ENCODE measurements around the gene DSCAM.
"Not testable (repeated sequence)": the region's sequence is repeated elsewhere in the genome, so short reads cannot be mapped to it uniquely, and the experiment has no call there.

The DSCAM gene

GRCh38 chr21:40029888-40030287 is 817.1 kb downstream of the DSCAM start:
- DNase-seq: no peak

DNA sequence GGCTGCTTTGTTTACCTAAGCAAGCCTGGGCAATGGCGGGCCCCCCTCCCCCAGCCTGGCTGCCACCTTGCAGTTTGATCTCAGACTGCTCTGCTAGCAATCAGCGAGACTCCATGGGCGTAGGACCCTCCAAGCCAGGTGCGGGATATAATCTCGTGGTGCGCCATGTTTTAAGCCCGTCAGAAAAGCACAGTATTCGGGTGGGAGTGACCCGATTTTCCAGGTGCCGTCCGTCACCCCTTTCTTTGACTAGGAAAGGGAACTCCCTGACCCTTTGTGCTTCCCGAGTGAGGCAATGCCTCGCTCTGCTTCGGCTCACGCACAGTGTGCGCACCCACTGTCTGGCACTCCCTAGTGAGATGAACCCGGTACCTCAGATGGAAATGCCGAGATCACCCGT is 818.6 kb downstream of the DSCAM start:
- DNase-seq: not testable (repeated sequence)

GRCh38 chr21:40021558-40022351 is 825.2 kb downstream of the DSCAM start:
- DNase-seq: no peak

DNA sequence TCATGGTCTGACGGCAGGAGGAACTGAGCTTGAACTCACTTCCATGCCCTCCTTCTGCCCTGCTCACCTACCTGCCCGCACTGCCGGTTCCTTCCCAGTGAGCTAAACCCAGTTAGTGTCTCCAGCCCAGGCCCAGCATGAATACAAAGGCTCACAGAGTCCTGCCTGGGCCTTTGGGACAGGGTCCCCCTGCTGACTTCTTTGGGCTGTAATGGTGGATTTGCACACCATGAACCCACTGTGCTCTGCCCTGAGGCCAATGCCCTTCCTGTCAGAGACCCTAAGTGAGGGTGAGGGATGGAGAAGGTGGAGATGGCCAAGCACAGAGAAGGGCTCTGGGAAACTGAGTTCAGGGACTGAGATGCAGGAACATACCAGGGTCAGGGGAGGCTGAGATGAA is 826.3 kb downstream of the DSCAM start:
- no peak for DNase-seq

GRCh38 chr21:40018871-40019475 is 828.0 kb downstream of the DSCAM start:
- no peak for DNase-seq

- no peak for DNase-seq
These were observed 830.3 kb downstream of the DSCAM start for GRCh38 chr21:40016667-40017066.

DNA sequence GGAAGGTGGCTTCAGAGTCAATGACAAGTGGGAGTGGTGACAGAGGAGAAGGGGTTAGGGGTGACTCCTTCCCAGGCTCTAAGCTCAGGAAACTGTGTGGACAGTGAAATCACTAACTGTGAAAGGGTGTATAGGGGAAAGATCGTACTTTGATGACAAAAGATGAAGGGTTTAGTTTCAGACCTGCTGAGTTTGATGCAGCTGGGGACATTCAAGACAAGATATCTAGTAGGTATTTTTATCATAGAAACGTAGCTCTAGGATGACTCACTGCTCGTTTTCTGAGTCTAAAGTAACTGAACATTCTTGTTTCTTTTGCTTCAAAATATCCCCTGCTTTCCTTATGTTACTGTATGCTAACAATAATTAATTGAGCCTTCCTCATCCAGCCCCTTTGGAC is 830.7 kb downstream of the DSCAM start:
- no peak for DNase-seq

DNA sequence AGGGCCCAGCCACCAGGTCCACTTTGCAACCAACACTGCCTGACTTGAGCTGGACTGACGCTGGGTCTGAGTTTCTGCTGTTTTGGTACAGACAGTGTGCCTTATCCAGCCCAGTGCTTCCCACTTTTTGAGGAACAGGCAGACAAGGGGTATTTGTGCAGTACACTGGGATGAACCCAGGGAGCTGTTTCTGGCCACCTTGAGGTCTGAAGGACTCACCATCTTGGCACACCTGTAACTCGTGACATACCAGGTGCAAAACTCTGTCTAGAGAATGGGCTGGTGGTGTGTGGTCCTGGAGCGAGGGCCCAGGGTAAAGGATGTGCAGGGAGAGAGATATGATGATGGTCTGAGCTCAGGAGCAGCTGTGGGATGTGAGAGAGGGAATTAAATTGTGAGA is 831.1 kb downstream of the DSCAM start:
- DNase-seq: no peak

DNA sequence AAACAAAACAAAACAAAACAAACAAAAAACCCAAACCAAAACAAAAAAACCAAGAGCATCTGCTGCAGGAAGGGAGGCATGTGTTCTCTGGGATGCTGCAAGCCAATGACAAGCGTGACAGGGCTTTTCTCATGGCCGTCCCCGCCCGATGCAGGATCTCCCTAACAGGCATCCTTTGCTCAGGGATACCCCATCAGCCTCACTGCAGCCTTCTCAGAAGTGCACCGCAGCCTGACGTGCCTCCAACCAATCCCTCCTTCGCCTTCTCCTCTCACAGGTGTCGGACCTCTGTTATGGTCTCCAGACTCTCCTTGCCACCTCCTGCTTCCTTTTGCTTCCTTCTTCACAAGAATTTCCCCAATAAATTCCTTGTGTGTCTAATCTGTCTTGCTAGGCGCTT is 832.6 kb downstream of the DSCAM start:
- DNase-seq: no peak

DNA sequence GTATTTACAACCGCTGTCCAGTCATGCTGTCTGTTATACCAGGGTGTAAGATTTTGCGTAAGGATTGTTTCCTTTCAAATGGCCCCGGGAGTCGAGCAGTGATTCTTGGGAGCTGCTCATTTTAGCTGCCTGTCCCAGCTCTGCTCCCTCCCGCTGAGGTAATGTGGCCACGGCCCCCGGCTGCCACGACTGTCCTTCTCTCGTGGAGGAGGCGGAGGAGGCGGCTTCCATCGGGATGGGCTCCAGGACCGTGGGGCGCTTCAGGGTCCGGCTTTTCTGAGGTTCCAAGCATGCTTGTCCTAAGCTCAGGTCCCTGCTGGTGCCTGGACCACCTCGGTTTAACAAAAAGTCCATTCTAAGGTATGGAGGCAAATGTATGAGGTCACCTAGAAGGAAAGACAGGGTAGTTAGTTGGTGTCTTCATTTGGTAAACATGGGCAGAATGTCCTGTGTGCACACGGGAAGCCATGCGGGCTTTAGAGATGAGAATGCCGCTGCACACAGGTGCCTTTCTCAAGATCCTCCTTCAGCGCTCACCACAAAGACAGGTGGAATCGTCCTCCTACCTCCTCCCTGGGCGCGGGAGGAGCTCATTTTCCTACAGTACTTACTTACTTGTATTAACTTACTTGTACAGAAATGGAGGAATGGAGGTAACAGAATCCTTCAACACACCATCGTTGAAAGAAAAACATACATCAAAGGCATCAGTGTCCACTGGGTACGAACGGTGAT is 833.8 kb downstream of the DSCAM start:
- DNase-seq: no peak

DNA sequence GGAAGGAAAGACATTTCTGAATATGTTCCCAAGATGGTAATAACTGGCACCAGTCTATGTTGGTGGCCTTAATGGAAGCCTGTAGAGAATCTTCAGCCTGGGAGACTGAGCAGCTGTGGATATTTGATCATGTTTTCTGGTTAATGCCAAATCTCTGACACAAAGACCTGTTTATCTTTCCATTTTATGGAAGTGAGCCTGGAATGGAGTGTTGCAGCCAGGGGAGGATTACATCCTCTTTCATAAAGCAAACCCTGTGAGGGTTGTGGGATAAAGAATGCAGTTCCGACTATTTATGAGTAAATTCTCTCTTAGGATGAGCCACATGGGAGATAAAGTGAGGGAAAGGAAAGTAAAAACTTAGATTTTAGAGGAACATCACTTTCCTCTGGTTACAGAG is 835.6 kb downstream of the DSCAM start:
- no peak for DNase-seq

DNA sequence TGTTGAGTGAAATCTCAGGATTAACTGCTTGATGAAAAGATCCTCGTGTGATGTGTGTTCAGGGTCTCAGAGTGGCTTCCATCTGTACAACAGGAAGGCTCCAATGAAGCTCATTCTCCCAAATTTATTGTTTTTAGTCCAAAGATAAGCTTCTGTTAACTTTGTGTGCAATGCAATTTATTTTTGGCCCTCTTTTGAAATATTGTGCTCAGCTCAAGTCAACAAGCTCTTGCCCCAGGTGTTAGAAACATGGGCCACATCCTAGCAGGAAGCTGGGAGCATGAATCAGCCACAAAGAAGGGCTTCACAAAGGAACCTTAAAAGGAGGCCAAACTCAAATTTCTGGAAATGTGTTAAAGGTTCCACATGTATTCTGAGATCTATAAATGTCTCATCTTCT is 844.0 kb downstream of the DSCAM start:
- no peak for DNase-seq

DNA sequence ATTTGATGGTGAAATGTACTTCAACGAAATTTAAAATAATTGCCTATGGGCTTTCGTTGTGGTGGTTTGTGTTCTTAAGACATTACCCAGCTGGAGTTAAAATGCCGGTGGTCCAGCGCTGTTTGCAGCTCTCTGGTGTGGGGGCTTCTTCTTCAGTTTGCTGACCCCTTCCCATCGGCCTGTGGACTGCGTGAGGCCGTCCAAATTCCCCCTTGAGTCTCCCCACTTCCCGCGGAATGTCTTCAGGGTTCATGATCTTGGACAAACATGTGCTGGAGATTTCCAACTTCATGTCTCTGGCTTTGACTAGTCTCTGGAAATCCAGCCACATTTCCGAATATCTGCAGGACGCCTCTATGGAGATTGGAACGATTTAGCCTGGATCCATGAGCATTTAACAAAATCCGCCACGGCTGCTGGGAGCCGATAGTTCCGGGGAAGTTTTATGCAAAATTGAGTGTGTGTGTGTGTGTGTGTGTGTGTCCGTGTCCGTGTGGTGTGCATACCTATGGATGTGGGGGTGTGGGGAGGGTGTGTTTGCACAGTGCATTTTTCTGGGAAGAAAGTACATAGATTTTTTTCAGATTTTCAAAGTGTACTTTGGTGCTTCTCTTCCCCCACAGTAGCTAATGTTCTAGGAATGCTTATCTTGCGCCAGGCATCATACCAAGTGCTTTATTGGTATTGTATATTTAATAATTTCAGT is 862.5 kb downstream of the DSCAM start:
- no peak for DNase-seq

- no peak for DNase-seq
These were observed 866.6 kb downstream of the DSCAM start for GRCh38 chr21:39980241-39980820.

GRCh38 chr21:39979321-39979720 is 867.6 kb downstream of the DSCAM start:
- DNase-seq: no peak

DNA sequence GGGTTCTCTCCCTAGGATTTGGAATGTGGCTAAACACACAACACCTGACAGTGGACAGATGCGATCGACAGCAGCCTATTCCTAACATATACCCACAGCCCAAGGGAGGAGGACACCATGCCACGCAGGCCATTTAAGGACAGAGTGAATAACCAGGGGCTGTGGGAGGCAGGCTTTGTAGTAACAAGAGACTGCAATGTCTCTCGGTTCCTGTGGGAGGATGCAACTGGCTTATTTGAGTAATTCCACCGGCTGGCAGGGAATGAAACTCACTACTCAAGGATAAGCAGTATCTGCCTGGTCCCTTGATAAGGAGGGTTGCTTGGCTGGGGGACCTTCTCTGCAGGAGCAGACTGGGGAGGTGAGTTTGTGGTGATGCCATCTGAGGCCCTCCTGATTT is 870.2 kb downstream of the DSCAM start:
- no peak for DNase-seq

DNA sequence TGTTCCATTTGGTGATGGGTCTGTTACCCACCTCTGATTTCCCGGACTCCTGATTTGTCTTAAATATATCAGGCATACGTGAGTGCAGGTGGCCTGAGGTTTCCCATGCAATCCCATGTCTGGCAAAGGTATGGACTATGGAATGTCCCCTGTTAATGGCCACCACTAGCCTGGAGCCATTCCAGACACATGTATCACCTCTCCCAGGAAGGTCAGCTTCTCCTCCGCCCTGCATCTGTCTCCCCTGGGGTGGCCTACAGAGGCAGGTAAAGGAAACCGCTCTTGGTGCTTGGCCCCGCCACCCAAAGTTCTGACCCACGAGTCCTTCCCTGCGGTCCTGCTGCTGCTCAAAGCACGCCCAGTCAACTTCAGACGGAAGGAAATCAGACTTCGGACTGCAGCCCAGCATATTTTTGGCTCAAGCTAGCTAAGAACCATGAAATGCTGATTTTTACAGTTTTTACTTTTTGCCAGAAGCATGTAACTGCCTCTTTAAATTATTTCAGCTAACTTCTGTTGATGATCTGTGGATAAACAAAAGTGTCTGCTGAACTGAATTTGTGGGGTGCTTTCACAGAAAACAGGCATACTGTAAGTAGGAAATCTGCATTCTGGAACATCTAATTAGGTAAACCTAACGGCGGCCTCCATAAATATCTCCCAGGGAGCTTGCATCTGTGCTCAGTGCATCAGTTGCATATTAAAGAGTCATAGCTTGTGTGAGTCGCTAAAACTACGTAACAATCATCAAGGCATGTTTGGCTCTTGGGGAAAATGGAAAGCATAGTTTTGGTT is 873.8 kb downstream of the DSCAM start:
- DNase-seq: no peak

DNA sequence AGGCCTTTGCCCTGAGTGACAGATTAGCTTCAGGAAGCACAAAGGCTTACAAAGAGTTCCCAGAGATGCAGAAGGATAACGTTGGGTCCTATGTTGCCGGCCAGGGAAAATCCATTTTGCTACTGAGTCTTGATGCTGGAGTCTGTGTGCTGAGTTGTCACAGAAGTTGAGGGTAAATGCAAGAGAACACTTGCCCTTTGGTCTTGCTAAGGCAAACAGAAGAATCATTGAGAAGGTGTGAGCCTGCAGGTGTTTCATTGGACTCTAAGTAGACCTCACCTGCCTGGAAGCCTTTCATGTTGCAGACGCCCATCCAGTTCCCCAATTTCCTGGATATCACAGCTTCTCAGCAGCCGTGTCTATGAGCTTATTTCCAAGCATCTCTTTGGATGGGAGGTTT is 874.5 kb downstream of the DSCAM start:
- no peak for DNase-seq

DNA sequence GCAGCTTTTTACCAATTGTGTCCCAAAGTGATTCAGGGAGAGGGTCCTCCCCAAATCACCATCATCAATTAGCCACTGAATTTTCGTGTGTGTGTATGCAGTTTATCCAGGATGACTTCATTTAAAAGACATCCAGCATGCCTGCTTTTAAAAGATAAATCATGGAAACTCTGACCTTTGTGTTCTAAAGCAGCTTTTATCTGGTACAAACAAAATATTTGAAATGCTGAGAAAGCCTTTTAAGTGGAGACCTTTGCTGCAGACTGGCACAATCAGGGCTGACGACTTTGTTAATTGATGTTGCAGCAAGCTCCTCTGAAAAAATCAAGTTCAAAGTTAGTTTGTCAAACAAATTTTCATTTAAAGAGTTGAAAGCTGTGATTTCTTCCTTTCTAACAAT is 875.0 kb downstream of the DSCAM start:
- no peak for DNase-seq

DNA sequence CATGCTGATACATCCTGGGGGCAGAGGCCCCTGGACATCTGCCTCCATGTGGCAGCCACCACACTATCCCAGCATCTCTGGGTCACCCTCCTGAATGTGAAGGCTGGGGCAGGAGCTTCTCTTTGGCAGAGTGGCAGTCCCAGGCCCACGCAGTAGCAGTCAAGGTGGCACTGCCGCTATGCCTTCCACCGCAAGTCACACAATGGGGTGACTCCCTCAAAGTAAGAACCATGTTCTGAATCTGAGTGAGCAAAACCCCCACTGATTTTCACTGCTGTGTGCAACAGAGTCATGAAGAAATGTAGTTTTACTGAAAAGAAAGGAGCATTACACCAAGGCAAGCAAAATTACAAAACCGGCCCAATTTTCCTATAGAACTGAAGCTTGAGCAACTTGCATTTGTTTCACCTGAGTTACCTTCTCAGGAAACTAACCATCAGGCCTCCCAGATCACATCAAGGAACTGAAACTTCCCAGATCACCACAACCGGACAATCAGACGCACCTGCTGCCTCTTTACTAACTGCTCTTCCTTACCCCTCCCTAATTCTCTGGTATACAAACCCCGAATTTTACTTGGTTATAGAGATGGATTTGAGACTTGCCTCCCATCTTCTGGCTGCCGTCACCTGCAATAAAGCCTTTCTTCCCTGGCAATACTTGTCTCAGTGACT is 877.1 kb downstream of the DSCAM start:
- DNase-seq: no peak

DNA sequence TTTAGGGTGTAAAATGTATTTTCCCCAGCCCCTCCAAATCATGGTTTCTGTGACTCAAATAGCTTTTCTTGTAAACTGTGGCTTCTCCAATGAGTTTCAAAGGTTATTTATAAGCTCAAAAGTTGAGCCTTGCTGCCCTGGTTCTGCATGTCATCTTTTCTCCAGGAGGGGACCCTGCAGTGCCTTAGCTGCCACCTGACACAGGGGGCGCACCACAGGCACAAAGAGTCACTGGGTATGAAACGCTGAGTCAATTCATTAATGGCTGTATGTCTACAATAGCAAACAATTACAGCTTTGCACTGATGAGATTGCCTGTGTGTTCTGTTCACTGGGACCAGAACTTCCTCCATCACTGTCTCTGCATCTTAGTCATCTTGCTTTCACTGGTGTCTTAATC is 878.9 kb downstream of the DSCAM start:
- no peak for DNase-seq

DNA sequence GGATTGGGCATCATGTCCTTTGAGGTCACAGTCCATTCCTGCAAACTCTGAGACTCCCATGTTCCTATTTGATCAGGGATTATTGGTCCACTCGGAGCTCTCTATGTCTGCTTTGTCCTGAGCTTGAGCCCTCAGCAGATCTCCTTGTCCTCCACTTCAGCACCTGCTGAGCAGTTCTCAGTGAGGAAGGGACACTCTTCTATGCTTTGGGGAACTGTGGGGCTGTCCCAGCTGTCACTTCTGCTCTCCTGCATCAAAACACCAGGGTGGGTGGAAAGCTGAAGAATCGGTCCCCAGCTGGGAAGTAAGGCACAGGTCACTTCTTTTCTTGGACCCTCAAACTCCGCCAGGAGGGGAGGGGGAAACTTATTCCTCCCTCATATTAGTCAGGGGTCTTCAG is 880.2 kb downstream of the DSCAM start:
- no peak for DNase-seq
